Measurements from ENCODE around the gene RPS6KA3. TPM values are rescaled to one million over a fixed set of nuclear protein-coding genes. Genes with fewer than 3 reads are reported as not detected.

RPS6KA3 gene
- polyA plus RNA-seq, 1 experiment = 50.7 TPM

- Histone ChIP-seq H3K27me3 (ENCODE audit: control insufficient read depth, insufficient read depth, low read length) (peaks cover 8% of the 10 kb centered on the region), H3K4me3 (ENCODE audit: low read depth, low read length) (no peak overlapping the region), H3K9me3 (ENCODE audit: control insufficient read depth, insufficient read depth, low read length) (no peaks in the 10 kb centered on the region), H3K27ac (ENCODE audit: low read depth, low read length) (no peak overlapping the region)
- DNase-seq (ENCODE audit: low read depth, low spot score) = no peak
- TF ChIP-seq, protein P1, sequence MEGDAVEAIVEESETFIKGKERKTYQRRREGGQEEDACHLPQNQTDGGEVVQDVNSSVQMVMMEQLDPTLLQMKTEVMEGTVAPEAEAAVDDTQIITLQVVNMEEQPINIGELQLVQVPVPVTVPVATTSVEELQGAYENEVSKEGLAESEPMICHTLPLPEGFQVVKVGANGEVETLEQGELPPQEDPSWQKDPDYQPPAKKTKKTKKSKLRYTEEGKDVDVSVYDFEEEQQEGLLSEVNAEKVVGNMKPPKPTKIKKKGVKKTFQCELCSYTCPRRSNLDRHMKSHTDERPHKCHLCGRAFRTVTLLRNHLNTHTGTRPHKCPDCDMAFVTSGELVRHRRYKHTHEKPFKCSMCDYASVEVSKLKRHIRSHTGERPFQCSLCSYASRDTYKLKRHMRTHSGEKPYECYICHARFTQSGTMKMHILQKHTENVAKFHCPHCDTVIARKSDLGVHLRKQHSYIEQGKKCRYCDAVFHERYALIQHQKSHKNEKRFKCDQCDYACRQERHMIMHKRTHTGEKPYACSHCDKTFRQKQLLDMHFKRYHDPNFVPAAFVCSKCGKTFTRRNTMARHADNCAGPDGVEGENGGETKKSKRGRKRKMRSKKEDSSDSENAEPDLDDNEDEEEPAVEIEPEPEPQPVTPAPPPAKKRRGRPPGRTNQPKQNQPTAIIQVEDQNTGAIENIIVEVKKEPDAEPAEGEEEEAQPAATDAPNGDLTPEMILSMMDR (IDR thresholded peaks at IDR 0.05; ENCODE audit: low read depth, low read length) = no peak
- POLR2A ChIA-PET = no interaction called here
- CTCF ChIA-PET = no interaction called here
Observed at GRCh38 chrX:20111271-20111670, 155.4 kb downstream of the RPS6KA3 start.

DNA sequence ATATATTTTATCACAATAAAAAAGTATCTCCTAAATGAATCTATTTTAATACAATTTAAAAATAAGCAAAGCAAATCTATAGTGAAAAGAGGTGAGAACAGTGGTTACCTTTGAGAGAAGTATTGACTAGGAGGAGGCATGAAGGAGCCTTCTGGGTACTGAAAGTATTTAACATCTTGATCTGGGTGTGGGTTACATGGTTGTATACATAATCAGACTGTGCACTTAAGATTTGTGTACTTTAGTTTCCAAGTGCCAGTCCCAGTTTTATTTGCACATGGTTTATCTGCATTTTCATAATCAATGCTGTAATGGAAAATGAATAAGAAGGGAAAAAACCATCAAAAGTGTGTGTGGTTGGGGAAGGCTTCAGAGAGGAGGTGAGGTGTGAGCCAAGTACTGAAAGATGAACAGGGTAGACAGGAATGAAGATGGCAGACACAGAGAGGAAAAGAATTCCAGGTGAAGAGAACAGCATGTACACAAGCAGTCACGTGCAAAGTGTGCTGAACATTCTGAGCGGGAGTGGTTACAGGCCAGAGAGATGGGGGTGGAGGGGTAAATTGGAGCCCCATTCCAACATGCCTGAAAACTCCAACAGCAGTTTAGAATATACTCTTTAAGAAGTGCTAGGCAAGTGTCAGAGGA is 164.7 kb downstream of the RPS6KA3 start:
- Histone ChIP-seq H3K4me3 (ENCODE audit: low read depth, low read length) (no peak overlapping the region), H3K27ac (ENCODE audit: low read depth, low read length) (no peak overlapping the region), H3K27me3 (ENCODE audit: control insufficient read depth, insufficient read depth, low read length) (peaks cover 2% of the 10 kb centered on the region), H3K9me3 (ENCODE audit: control insufficient read depth, insufficient read depth, low read length) (no peaks in the 10 kb centered on the region)
- DNase-seq (ENCODE audit: low read depth, low spot score) = no peak
- TF ChIP-seq, protein P1 (IDR thresholded peaks at IDR 0.05; ENCODE audit: low read depth, low read length) = no peak
- ChIA-PET CTCF (no interaction called here), POLR2A (no interaction called here)

Small RNA genes within 50 kb of the gene (small RNA-seq; reads per million reads assigned to genes)
- gene RF00493 (ENCODE audit: insufficient read length, low read depth) = not detected
- not detected for gene RF00494 (ENCODE audit: insufficient read length, low read depth)

Other genes with a start within 250 kb of the RPS6KA3 start
- gene MAP7D2, start 150.0 kb downstream of the RPS6KA3 start, polyA plus RNA-seq (2011; rRNA removed) = 0.22 and 0.27 TPM in 2 replicates
- 49.6 and 83.9 TPM in 2 replicates for gene EIF1AX, start 125.1 kb downstream of the RPS6KA3 start, polyA plus RNA-seq (2011; rRNA removed)